NB4 (cell line): Measurements from ENCODE around the gene PLEKHG4B.
"Not testable (repeated sequence)": the region's sequence is repeated elsewhere in the genome, so short reads cannot be mapped to it uniquely, and the experiment has no call there.

ENCODE experiments used
- DNase-seq: peaks from one replicate; pipeline ENCODE4 v3.0.0; 2010; ENCODE audit warnings: low read depth
- H3K4me3 ChIP-seq: one replicate; pipeline ENCODE4 v1.5.1; 2011; ENCODE audit warnings: mild to moderate bottlenecking, low read depth, low read length, moderate library complexity
- CTCF ChIP-seq: IDR thresholded peaks from one replicate; pipeline ENCODE4 v1.5.1; 2012; ENCODE audit warnings: low read depth, low read length
- MAX ChIP-seq: IDR thresholded peaks from 2 replicates; pipeline ENCODE4 v1.6.1; 2011; ENCODE audit warnings: low read depth, low read length
- MYC ChIP-seq: IDR thresholded peaks from 2 replicates; pipeline ENCODE4 v1.6.1; 2011; ENCODE audit warnings: low read depth, low read length
- POLR2A ChIP-seq: IDR thresholded peaks from 2 replicates; pipeline ENCODE4 v1.6.1; 2011; ENCODE audit warnings: mild to moderate bottlenecking; ENCODE audit not compliant: insufficient read length; ENCODE audit errors: extremely low read depth

Gene PLEKHG4B

GRCh38 chr5:219460-219863 is 127.5 kb downstream of the PLEKHG4B start:
- DNase-seq: peak; percentile 57
- peak overlapping the region; percentile 96 for H3K4me3 ChIP-seq
- TF ChIP-seq MYC (no peak), CTCF (no peak), MAX (no peak), POLR2A (no peak)

GRCh38 chr5:219991-220390 is 128.0 kb downstream of the PLEKHG4B start:
- peak overlapping the region; percentile 96 for H3K4me3 ChIP-seq
- no peak for DNase-seq
- TF ChIP-seq POLR2A (no peak), MAX (no peak), CTCF (no peak), MYC (no peak)

GRCh38 chr5:222951-223715 is 131.2 kb downstream of the PLEKHG4B start:
- not testable (repeated sequence) for H3K4me3 ChIP-seq, DNase-seq

GRCh38 chr5:223791-224190 is 131.8 kb downstream of the PLEKHG4B start:
- DNase-seq: no peak
- no peak overlapping the region for H3K4me3 ChIP-seq
- TF ChIP-seq CTCF: no peak

GRCh38 chr5:225334-225733 is 133.4 kb downstream of the PLEKHG4B start:
- TF ChIP-seq POLR2A: no peak
- TF ChIP-seq MYC: no peak
- TF ChIP-seq MAX: no peak
- TF ChIP-seq CTCF: no peak
- H3K4me3 ChIP-seq: no peak overlapping the region
- no peak for DNase-seq

- DNase-seq, H3K4me3 ChIP-seq: not testable (repeated sequence)
These were observed 135.4 kb downstream of the PLEKHG4B start for GRCh38 chr5:227375-227774.

- DNase-seq: no peak
- TF ChIP-seq POLR2A (no peak), MAX (no peak), CTCF (no peak), MYC (no peak)
- H3K4me3 ChIP-seq: no peak overlapping the region
These were observed 136.9 kb downstream of the PLEKHG4B start for GRCh38 chr5:228886-229285.
